T-cell (primary cell): ENCODE data around the gene BPGM. TPM values are rescaled to one million over a fixed set of nuclear protein-coding genes. Genes with fewer than 3 reads are reported as not detected.

Source experiments
- ATAC-seq, 4 experiments: fragments of 200-7000 bp in 3 of 4; fragments of 150-1000 bp in 1 of 4; cut with Tn5 transposase; replicated peaks in 1 of 4; 1 replicate in 3 of 4; 2 replicates in 1 of 4; pipeline ENCODE4 v1.10.0; 2021; ENCODE audit warnings: moderate library complexity in 3 of 4, mild to moderate bottlenecking in 2 of 4, moderate number of reproducible peaks in 1 of 4
- CTCF ChIA-PET, 2 donors: fragments of 300-600 bp; sonication (Branson Sonifier 250); formaldehyde crosslinking; loops; one replicate each; lab custom pipeline; 2022; ENCODE audit warnings: antibody characterized with exemption in 2 of 2; lab: Charles Lee
- POLR2A ChIA-PET, 2 donors: fragments of 300-600 bp; sonication (Branson Sonifier 250); formaldehyde crosslinking; loops; one replicate each; lab custom pipeline; 2022; ENCODE audit warnings: antibody characterized with exemption in 2 of 2; lab: Charles Lee
- DNase-seq, 35 experiments: peaks; one replicate each; pipeline versions ENCODE4 v3.0.0 to v3.0.0-alpha.2; 2013 to 2023
- H3K27ac ChIP-seq: one replicate; pipeline ENCODE4 v1.5.1; 2013; ENCODE audit warnings: low read length
- H3K27me3 ChIP-seq, 2 experiments: replicated peaks in 1 of 2; 1 replicate in 1 of 2; 2 replicates in 1 of 2; pipeline versions ENCODE4 v1.6.1 to v1.7.0; 2013; ENCODE audit warnings: low read length in 1 of 2, mixed read lengths in 1 of 2; ENCODE audit not compliant: control insufficient read depth in 2 of 2, insufficient read depth in 2 of 2; ENCODE audit errors: extremely low read depth in 1 of 2
- H3K36me3 ChIP-seq, 2 donors: 1 replicate in 1 of 2; 2 replicates in 1 of 2; pipeline versions ENCODE4 v1.6.1 to v1.7.0; 2013; ENCODE audit warnings: low read length in 1 of 2; ENCODE audit not compliant: control insufficient read depth in 2 of 2, insufficient read depth in 1 of 2; ENCODE audit errors: extremely low read depth in 1 of 2
- H3K4me1 ChIP-seq, 2 experiments: 1 replicate in 1 of 2; 2 replicates in 1 of 2; pipeline versions ENCODE4 v1.6.1 to v1.7.0; 2013; ENCODE audit warnings: low read length in 2 of 2, mixed read lengths in 1 of 2; ENCODE audit not compliant: insufficient read depth in 2 of 2, control insufficient read depth in 1 of 2; ENCODE audit errors: extremely low read depth in 1 of 2
- H3K4me3 ChIP-seq, 2 donors: 1 replicate in 1 of 2; 2 replicates in 1 of 2; pipeline versions ENCODE4 v1.5.1 to v1.7.0; 2013; ENCODE audit warnings: mild to moderate bottlenecking in 2 of 2, low read length in 1 of 2, moderate library complexity in 1 of 2; ENCODE audit not compliant: control insufficient read depth in 1 of 2; ENCODE audit errors: extremely low read depth in 1 of 2
- H3K9me3 ChIP-seq: 2 replicates; pipeline ENCODE4 v1.7.0; 2013
- H3K27ac Mint-ChIP-seq, 2 donors: one replicate each; pipeline ENCODE4 v1.8.0; 2020 to 2021; ENCODE audit warnings: mild to moderate bottlenecking in 2 of 2, mixed read lengths in 2 of 2
- H3K27me3 Mint-ChIP-seq, 2 donors: one replicate each; pipeline ENCODE4 v1.8.0; 2021 to 2022; ENCODE audit warnings: mixed read lengths in 2 of 2
- H3K36me3 Mint-ChIP-seq: one replicate; pipeline ENCODE4 v1.8.0; 2021; ENCODE audit warnings: mixed read lengths
- H3K4me1 Mint-ChIP-seq, 3 donors: one replicate each; pipeline ENCODE4 v1.8.0; 2020 to 2022; ENCODE audit warnings: mixed read lengths in 3 of 3, mild to moderate bottlenecking in 1 of 3
- H3K4me3 Mint-ChIP-seq, 3 donors: one replicate each; pipeline ENCODE4 v1.8.0; 2020 to 2022; ENCODE audit warnings: mild to moderate bottlenecking in 3 of 3, mixed read lengths in 3 of 3, moderate library complexity in 3 of 3
- H3K9me3 Mint-ChIP-seq, 3 donors: one replicate each; pipeline ENCODE4 v1.8.0; 2020 to 2022; ENCODE audit warnings: mixed read lengths in 3 of 3
- WGBS: methylation state at CpG from one replicate; pipeline ENCODE4 v1.1.5; 2013; ENCODE audit warnings: missing lambda C conversion rate; ENCODE audit not compliant: insufficient coverage; 5-methylcytosine and 5-hydroxymethylcytosine counted together
- total RNA-seq, 35 experiments: library from RNA in 6 of 35; stranded (reverse) in 6 of 35; fragments of 120-200 nt in 1 of 35; gene quantifications; one replicate each; pipeline versions ENCODE4 v1.2.1 to v1.2.4 and lab custom pipeline; 2013 to 2026

BPGM gene
- total RNA-seq, 5 donors from 2014 or later (not counting 1 experiment from before 2014, with no cell fraction given): 16.4 to 20.3 (median 18.3) TPM

GRCh38 chr7:134651991-134652390, 5.3 kb downstream of the BPGM start:
- Mint-ChIP-seq H3K27ac (no peak overlapping the region), H3K9me3 (peaks cover 0 to 1% (median 0%) of the 10 kb centered on the region in 3 donors), H3K27me3 (no peaks in the 10 kb centered on the region), H3K4me3 (no peak overlapping the region), H3K36me3 (peaks cover 45% of the 10 kb centered on the region), H3K4me1 (peaks cover 51 to 58% (median 53%) of the 10 kb centered on the region in 3 donors)
- ChIA-PET CTCF (no interaction called here), POLR2A (no interaction called here)
- H3K4me1 ChIP-seq: peaks cover 4 to 10% of the 10 kb centered on the region in 2 experiments
- no peaks in the 10 kb centered on the region for H3K9me3 ChIP-seq
- H3K36me3 ChIP-seq: peaks cover 2 to 5% of the 10 kb centered on the region in 2 donors
- DNase-seq: no peak
- no peaks in the 10 kb centered on the region for H3K27me3 ChIP-seq
- no peak for ATAC-seq
- 100% methylated on average over 2 of the region's 4 CpGs for WGBS
- H3K27ac ChIP-seq: no peak overlapping the region
- no peak overlapping the region for H3K4me3 ChIP-seq

DNA sequence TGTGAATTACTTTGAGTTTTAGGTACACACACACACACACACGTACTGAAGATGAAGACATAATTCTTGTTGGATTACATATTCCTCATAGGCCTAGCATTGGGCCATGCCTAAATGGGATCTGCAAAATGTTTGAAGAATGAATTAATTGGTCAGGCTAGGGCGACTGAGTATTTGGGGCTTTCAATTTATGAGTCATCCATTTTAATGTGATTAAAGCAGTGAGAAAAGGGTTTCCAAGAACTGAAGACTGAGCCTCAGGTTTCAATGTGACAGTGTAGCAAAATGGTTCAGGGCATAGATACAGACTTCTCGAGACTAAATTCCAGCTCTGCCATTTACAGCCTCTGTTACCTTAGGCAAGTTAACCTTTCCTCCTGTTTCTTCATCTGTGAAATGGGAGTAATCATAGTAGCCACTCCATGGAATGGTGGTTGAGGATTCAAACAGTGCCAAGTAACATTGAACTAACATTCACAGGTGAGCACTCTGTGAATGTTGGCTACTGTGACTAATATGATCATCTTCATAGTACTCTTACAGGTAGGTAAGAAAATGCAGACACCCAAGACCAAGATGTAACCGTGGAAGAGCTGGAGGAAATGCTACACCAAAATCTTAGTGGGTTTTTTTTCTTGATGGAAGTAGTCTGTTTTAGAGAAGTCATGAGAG, 7.6 kb downstream of the BPGM start:
- ChIA-PET CTCF (interaction anchor here in 1 of 2 donors (0.7 to 0.8 kb wide), 2 partner anchors 9 to 11 kb away, joined by 3 read pairs; no protein-coding TSS in a partner anchor), POLR2A (interaction anchor here (0.6 to 1.0 kb wide), 3 partner anchors 8 to 285 kb away, joined by 3 to 5 read pairs (median 4); partner anchors contain the start of gene BPGM (in 1 of the 2))
- H3K9me3 Mint-ChIP-seq: peaks cover 0 to 1% (median 0%) of the 10 kb centered on the region in 3 donors
- H3K36me3 ChIP-seq: peaks cover 2 to 11% of the 10 kb centered on the region in 2 donors
- H3K27me3 Mint-ChIP-seq: no peaks in the 10 kb centered on the region
- ATAC-seq (peak in 2 of 4 experiments; percentile 30 to 32), DNase-seq (no peak)
- WGBS: 50% methylated on average over 1 of the region's 4 CpGs
- no peaks in the 10 kb centered on the region for H3K4me1 ChIP-seq
- H3K9me3 ChIP-seq: no peaks in the 10 kb centered on the region
- H3K4me1 Mint-ChIP-seq: peaks cover 54 to 62% (median 55%) of the 10 kb centered on the region in 3 donors
- H3K4me3 ChIP-seq: no peak overlapping the region
- no peak overlapping the region for H3K27ac Mint-ChIP-seq
- peaks cover 58% of the 10 kb centered on the region for H3K36me3 Mint-ChIP-seq
- H3K27me3 ChIP-seq: no peaks in the 10 kb centered on the region
- no peak overlapping the region for H3K4me3 Mint-ChIP-seq
- H3K27ac ChIP-seq: no peak overlapping the region

DNA sequence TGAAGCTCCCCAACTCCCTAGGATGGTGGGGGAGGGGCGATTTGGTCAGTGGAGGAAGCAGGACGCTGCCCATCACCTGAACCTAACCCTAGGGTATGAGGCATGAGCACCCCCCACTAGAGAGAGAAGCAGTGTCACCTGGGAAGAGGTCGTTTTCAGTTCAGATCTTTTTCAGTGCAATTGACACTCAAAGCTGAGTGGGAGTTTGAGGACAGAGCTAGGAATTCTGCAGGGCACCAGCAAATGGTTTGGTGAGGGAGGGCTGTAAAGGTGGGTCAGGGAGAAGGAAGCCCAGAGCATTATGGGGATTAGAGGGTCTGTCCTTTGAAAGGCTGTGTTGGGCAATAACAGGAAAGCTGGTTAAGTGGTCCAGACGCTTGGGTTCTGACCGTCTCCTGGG, 10.9 kb downstream of the BPGM start:
- H3K4me1 ChIP-seq: no peaks in the 10 kb centered on the region
- no peak overlapping the region for H3K27ac ChIP-seq
- peak overlapping the region in 1 of 2 donors; percentile 30 for H3K27ac Mint-ChIP-seq
- peaks cover 74% of the 10 kb centered on the region for H3K36me3 Mint-ChIP-seq
- H3K4me1 Mint-ChIP-seq: peaks cover 46 to 63% (median 48%) of the 10 kb centered on the region in 3 donors
- ChIA-PET POLR2A (interaction anchor here (0.8 to 1.0 kb wide), 2 partner anchors 10 to 18 kb away, joined by 3 to 4 read pairs; no protein-coding TSS in a partner anchor), CTCF (no interaction called here)
- no peak for DNase-seq
- H3K9me3 Mint-ChIP-seq: peaks cover 0 to 1% (median 0%) of the 10 kb centered on the region in 3 donors
- WGBS: no CpG with 5 or more reads among the region's 5 CpGs
- peaks cover 2 to 33% of the 10 kb centered on the region in 2 donors for H3K36me3 ChIP-seq
- ATAC-seq: no peak
- no peak overlapping the region for H3K4me3 ChIP-seq
- H3K9me3 ChIP-seq: no peaks in the 10 kb centered on the region
- H3K4me3 Mint-ChIP-seq: no peak overlapping the region
- H3K27me3 Mint-ChIP-seq: no peaks in the 10 kb centered on the region
- H3K27me3 ChIP-seq: no peaks in the 10 kb centered on the region

GRCh38 chr7:134660242-134660785, 13.7 kb downstream of the BPGM start:
- 100% methylated on average over 3 of the region's 7 CpGs for WGBS
- H3K4me3 ChIP-seq: no peak overlapping the region
- Mint-ChIP-seq H3K4me1 (peaks cover 42 to 56% (median 53%) of the 10 kb centered on the region in 3 donors), H3K27me3 (no peaks in the 10 kb centered on the region), H3K4me3 (no peak overlapping the region), H3K27ac (no peak overlapping the region), H3K9me3 (peaks cover 0 to 1% (median 0%) of the 10 kb centered on the region in 3 donors), H3K36me3 (peaks cover 79% of the 10 kb centered on the region)
- no peak for DNase-seq
- no peaks in the 10 kb centered on the region for H3K9me3 ChIP-seq
- H3K27me3 ChIP-seq: no peaks in the 10 kb centered on the region
- POLR2A ChIA-PET: interaction anchor here in 1 of 2 donors (0.6 kb wide), 2 partner anchors 9 to 422 kb away, joined by 3 read pairs; no protein-coding TSS in a partner anchor
- CTCF ChIA-PET: interaction anchor here in 1 of 2 donors (0.6 kb wide), 1 partner anchor 554 kb away, joined by 3 read pairs; no protein-coding TSS in a partner anchor
- no peak for ATAC-seq
- no peak overlapping the region for H3K27ac ChIP-seq
- H3K4me1 ChIP-seq: no peaks in the 10 kb centered on the region
- peaks cover 2 to 33% of the 10 kb centered on the region in 2 donors for H3K36me3 ChIP-seq

DNA sequence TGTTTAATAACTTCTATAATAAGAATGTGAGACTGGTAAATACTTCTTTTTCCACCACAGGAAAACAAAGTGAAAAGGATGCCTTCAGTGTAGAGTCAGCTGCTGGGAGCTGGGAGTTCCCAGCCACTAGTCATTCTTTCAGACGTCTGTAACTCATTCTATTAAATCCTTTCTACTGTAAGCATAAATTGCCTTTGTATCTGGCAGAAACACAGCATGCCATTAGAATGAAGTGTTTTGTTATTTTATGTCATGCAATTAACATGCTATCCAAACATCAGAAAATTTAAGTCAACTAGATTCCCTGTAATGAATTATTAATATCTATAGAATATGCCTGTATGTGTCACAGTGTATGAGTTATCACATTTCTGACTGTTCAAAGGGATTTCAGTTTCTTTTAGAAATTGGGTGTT, 14.3 kb downstream of the BPGM start:
- H3K4me3 Mint-ChIP-seq: no peak overlapping the region

More for the DNA sequence above, 14.3 kb downstream of the BPGM start:
- DNase-seq: no peak
- Mint-ChIP-seq H3K36me3 (peaks cover 74% of the 10 kb centered on the region), H3K4me1 (peaks cover 42 to 57% (median 53%) of the 10 kb centered on the region in 3 donors), H3K27ac (no peak overlapping the region), H3K9me3 (no peaks in the 10 kb centered on the region), H3K27me3 (no peaks in the 10 kb centered on the region)
- no peak for ATAC-seq
- Histone ChIP-seq H3K36me3 (peaks cover 0 to 33% of the 10 kb centered on the region in 2 donors), H3K27me3 (no peaks in the 10 kb centered on the region), H3K4me3 (no peak overlapping the region), H3K4me1 (no peaks in the 10 kb centered on the region), H3K9me3 (no peaks in the 10 kb centered on the region), H3K27ac (no peak overlapping the region)
- no CpG with 5 or more reads among the region's 1 CpG for WGBS
- ChIA-PET POLR2A (interaction anchor here (0.6 kb wide), 2 partner anchors 9 to 854 kb away, joined by 3 read pairs; no protein-coding TSS in a partner anchor), CTCF (interaction anchor here in 1 of 2 donors (0.5 to 0.6 kb wide), 4 partner anchors 15 to 554 kb away, joined by 3 to 4 read pairs (median 4); no protein-coding TSS in a partner anchor)
